A549 (cell line): ENCODE results near the gene MCM7. TPM values are rescaled to one million over a fixed set of nuclear protein-coding genes. Genes with fewer than 3 reads are reported as not detected.

ENCODE experiments used
- ATAC-seq, 2 experiments: fragments of 200-7000 bp in 1 of 2; fragments of >200 bp in 1 of 2; cut with Nextera tagmentation in 1 of 2; cut with Tn5 transposase in 1 of 2; 3 replicates each; pipeline versions ENCODE4 v1.8.0 to v1.9.1; 2018 to 2020; ENCODE audit warnings: mild to moderate bottlenecking in 1 of 2, moderate library complexity in 1 of 2
- CTCF ChIA-PET: fragments of 300-600 bp; sonication (Branson Sonifier 250); formaldehyde crosslinking; extraction: SDS; loops from one replicate; lab custom pipeline; 2021; ENCODE audit warnings: antibody characterized with exemption, inconsistent platforms; lab: Yijun Ruan, JAX
- POLR2A ChIA-PET: fragments of 350-600 bp; formaldehyde crosslinking; extraction: SDS; loops from one replicate; lab custom pipeline; 2021; ENCODE audit warnings: antibody characterized with exemption, inconsistent platforms; lab: Yijun Ruan, JAX
- DNase-seq, 2 experiments: peaks; one replicate each; pipeline versions ENCODE4 v3.0.0 to v3.0.0-alpha.2; 2011 to 2016; ENCODE audit warnings: low read depth in 1 of 2, low spot score in 1 of 2
- FAIRE-seq: peaks from 2 replicates; lab custom pipeline; 2011; peaks lifted over from hg19 to GRCh38; lab: Jason Lieb, UNC
- H3K27ac ChIP-seq, 2 experiments: fragments of >200 bp; sonication (Bioruptor Twin); formaldehyde crosslinking; 3 replicates each; pipeline ENCODE4 v1.5.1; 2016 to 2017
- H3K4me1 ChIP-seq: fragments of >200 bp; sonication (Bioruptor Twin); formaldehyde crosslinking; 3 replicates; pipeline ENCODE4 v1.6.1; 2016
- H3K4me2 ChIP-seq: fragments of >200 bp; sonication (Bioruptor Twin); formaldehyde crosslinking; 3 replicates; pipeline ENCODE4 v1.6.1; 2016
- H3K4me3 ChIP-seq: fragments of >200 bp; sonication (Bioruptor Twin); formaldehyde crosslinking; 3 replicates; pipeline ENCODE4 v1.5.1; 2016
- H3K9me3 ChIP-seq: fragments of >200 bp; sonication (Bioruptor Twin); formaldehyde crosslinking; 3 replicates; pipeline ENCODE4 v1.6.1; 2016
- BHLHE40 ChIP-seq: IDR thresholded peaks from 2 replicates; pipeline ENCODE4 v1.6.1; 2012; ENCODE audit warnings: low read depth, low read length, inconsistent platforms
- CBX2 ChIP-seq: fragments of 200-600 bp; sonication (generic); IDR thresholded peaks from 2 replicates; pipeline ENCODE4 v1.6.1; 2016; ENCODE audit warnings: low read depth, mild to moderate bottlenecking, borderline replicate concordance
- CHD2 ChIP-seq: fragments of 150-350 bp; IDR thresholded peaks from 2 replicates; pipeline ENCODE4 v1.6.1; 2014; ENCODE audit warnings: low read length; ENCODE audit not compliant: partially characterized antibody
- CHD4 ChIP-seq: fragments of 200-600 bp; sonication (generic); IDR thresholded peaks from 2 replicates; pipeline ENCODE4 v1.6.1; 2016; ENCODE audit warnings: antibody characterized with exemption, mild to moderate bottlenecking, borderline replicate concordance
- EHF ChIP-seq: fragments of 250-450 bp; sonication (Bioruptor Pico); IDR thresholded peaks from 2 replicates; pipeline ENCODE4 v1.5.0; 2020; ENCODE audit warnings: mild to moderate bottlenecking
- FOSB ChIP-seq: fragments of 250-450 bp; sonication (Bioruptor Pico); IDR thresholded peaks from 2 replicates; pipeline ENCODE4 v1.5.0; 2020; ENCODE audit warnings: mild to moderate bottlenecking, moderate library complexity
- FOSL2 ChIP-seq, 2 experiments: fragments of 450-650 bp in 1 of 2; fragments of >200 bp in 1 of 2; sonication (Bioruptor Twin) in 1 of 2; formaldehyde crosslinking; IDR thresholded peaks; 2 replicates each; pipeline versions ENCODE4 v1.5.0 to v1.6.1; 2016 to 2020; ENCODE audit warnings: mild to moderate bottlenecking in 1 of 2, moderate library complexity in 1 of 2
- FOXS1 ChIP-seq: fragments of 250-450 bp; sonication (Bioruptor Pico); IDR thresholded peaks from 2 replicates; pipeline ENCODE4 v1.5.0; 2020; ENCODE audit warnings: mild to moderate bottlenecking, moderate library complexity
- GATA3 ChIP-seq: IDR thresholded peaks from 2 replicates; pipeline ENCODE4 v1.6.1; 2012; ENCODE audit warnings: borderline replicate concordance
- HOXA7 ChIP-seq: fragments of 250-450 bp; sonication (Bioruptor Pico); IDR thresholded peaks from 2 replicates; pipeline ENCODE4 v1.5.0; 2020; ENCODE audit warnings: mild to moderate bottlenecking, moderate library complexity
- HOXB13 ChIP-seq: fragments of 250-450 bp; sonication (Bioruptor Pico); IDR thresholded peaks from 2 replicates; pipeline ENCODE4 v1.5.0; 2020; ENCODE audit warnings: low read depth, mild to moderate bottlenecking, moderate library complexity
- JUN ChIP-seq, 2 experiments: fragments of >200 bp; sonication (Bioruptor Twin); formaldehyde crosslinking; IDR thresholded peaks; 2 replicates in 1 of 2; 3 replicates in 1 of 2; pipeline ENCODE4 v1.6.1; 2016 to 2017
- MAFK ChIP-seq: fragments of 450-650 bp; IDR thresholded peaks from 2 replicates; pipeline ENCODE4 v1.6.1; 2014; ENCODE audit not compliant: partially characterized antibody
- MAZ ChIP-seq: fragments of 150-350 bp; IDR thresholded peaks from 2 replicates; pipeline ENCODE4 v1.6.1; 2014; ENCODE audit warnings: antibody characterized with exemption, low read depth, low read length, borderline replicate concordance
- MYC ChIP-seq: IDR thresholded peaks from 2 replicates; pipeline ENCODE4 v1.6.1; 2012; ENCODE audit warnings: mild to moderate bottlenecking, inconsistent platforms, low read length, improper control_type of control experiment, borderline replicate concordance
- NFE2L2 ChIP-seq: fragments of 150-350 bp; conservative IDR thresholded peaks from 2 replicates; pipeline ENCODE4 v1.6.1; 2014; ENCODE audit warnings: low read length
- PHF8 ChIP-seq: fragments of 200-600 bp; sonication (generic); IDR thresholded peaks from 2 replicates; pipeline ENCODE4 v1.6.1; 2016; ENCODE audit warnings: low read depth, mild to moderate bottlenecking, antibody characterized with exemption, moderate library complexity, borderline replicate concordance
- POLR2A ChIP-seq: IDR thresholded peaks from 2 replicates; pipeline ENCODE4 v1.6.1; 2012; ENCODE audit warnings: mild to moderate bottlenecking, low read length
- RCOR1 ChIP-seq: fragments of 150-350 bp; IDR thresholded peaks from 2 replicates; pipeline ENCODE4 v1.6.1; 2014; ENCODE audit warnings: antibody characterized with exemption, low read length, low read depth
- RFX5 ChIP-seq: fragments of 450-650 bp; IDR thresholded peaks from 2 replicates; pipeline ENCODE4 v1.7.1; 2014; ENCODE audit warnings: antibody characterized with exemption, mild to moderate bottlenecking, moderate library complexity
- TFCP2L1 ChIP-seq: fragments of 250-450 bp; sonication (Bioruptor Pico); IDR thresholded peaks from 2 replicates; pipeline ENCODE4 v1.5.0; 2021; ENCODE audit warnings: mild to moderate bottlenecking
- TP53 ChIP-seq: fragments of 250-450 bp; sonication (Bioruptor Pico); IDR thresholded peaks from 2 replicates; pipeline ENCODE4 v1.5.0; 2021; ENCODE audit warnings: mild to moderate bottlenecking, moderate library complexity
- ZC3H11A ChIP-seq: fragments of 450-650 bp; IDR thresholded peaks from 2 replicates; pipeline ENCODE4 v1.6.1; 2014; ENCODE audit warnings: antibody characterized with exemption, mild to moderate bottlenecking
- WGBS: methylation state at CpG from one replicate; pipeline ENCODE4 v1.1.6; 2017; ENCODE audit errors: missing lambda C conversion rate; 5-methylcytosine and 5-hydroxymethylcytosine counted together
- polyA plus RNA-seq, 4 experiments: library from polyadenylated mRNA; depleted of rRNA in 3 of 4; stranded (reverse); fragments of >200 nt; fragmentation: RNase III in 1 of 4; extraction: RNeasy Plus Mini Kit Qiagen cat#74134 plus additional on column Dnase treatment in 1 of 4; gene quantifications; 2 replicates in 3 of 4; 3 replicates in 1 of 4; pipeline ENCODE4 v1.2.3, GENCODE V29; 2011 to 2017
- TF ChIP-seq, protein P1 (sequence below): IDR thresholded peaks from 2 replicates; pipeline ENCODE4 v1.6.1; 2012
- TF ChIP-seq, protein P2 (sequence below): IDR thresholded peaks from 2 replicates; pipeline ENCODE4 v1.6.1; 2012
- TF ChIP-seq, protein P3 (sequence below): fragments of 450-650 bp; IDR thresholded peaks from 2 replicates; pipeline ENCODE4 v1.6.1; 2014; ENCODE audit warnings: antibody characterized with exemption
- TF ChIP-seq, protein P4 (sequence below): fragments of >200 bp; sonication (Bioruptor Twin); formaldehyde crosslinking; IDR thresholded peaks from 3 replicates; pipeline ENCODE4 v1.6.1; 2016
- TF ChIP-seq, protein P5 (sequence below): IDR thresholded peaks from 2 replicates; pipeline ENCODE4 v1.6.1; 2012; ENCODE audit warnings: low read depth, borderline replicate concordance
- TF ChIP-seq, protein P6 (sequence below): fragments of 250-450 bp; sonication (Bioruptor Pico); IDR thresholded peaks from 2 replicates; pipeline ENCODE4 v1.5.0; 2020; ENCODE audit warnings: low read depth, mild to moderate bottlenecking, moderate library complexity

The MCM7 gene
- polyA plus RNA-seq, 2 of the 4 experiments (the other 2 are of a cell fraction), result 145 to 287 TPM

DNA sequence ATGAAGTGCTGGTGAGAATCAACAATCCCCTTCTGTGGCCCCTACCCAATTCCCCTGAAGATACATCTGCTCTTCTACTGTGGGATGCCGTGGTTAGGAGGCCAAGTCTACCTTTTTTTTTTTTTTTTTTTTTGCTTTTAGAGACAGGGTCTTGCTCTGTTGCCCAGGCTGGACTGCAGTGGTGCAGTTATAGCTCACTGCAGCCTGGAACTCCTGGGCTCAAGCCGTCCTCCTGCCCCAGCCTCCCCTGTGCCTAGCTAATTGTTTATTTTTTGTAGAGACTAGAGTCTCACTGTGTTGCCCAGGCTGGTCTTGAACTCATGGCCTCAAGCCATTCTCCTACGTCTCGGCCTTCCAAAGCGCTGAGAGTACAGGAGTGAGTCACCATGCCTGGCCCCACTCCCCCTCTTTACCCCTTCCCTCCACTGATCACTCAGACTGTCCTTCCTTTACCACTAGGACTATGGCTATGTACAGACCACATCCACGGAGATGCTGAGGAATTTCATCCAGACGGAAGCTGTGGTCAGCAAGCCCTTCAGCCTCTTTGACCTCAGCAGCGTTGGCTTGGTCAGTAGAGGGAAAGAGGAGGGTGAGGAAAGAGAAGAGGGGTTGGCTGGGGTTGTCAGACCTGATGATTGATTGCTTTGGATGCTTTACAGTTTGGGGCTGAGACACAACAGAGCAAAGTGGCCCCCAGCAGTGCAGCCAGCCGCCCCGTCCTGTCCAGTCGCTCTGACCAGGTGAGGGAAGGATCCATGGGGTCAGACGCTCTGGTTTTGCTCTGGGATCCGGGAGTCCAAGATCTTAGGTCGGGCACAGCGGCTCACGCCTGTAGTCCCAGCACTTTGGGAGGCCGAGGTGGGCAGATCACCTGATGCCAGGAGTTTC is 2.0 kb upstream of the MCM7 start:
- no peak for ATAC-seq
- Histone ChIP-seq H3K4me1 (peaks cover 18% of the 10 kb centered on the region), H3K4me3 (peak overlapping the region; percentile 98; the same call in 1 of the 3 replicates), H3K4me2 (peak overlapping the region; percentile 85), H3K9me3 (no peaks in the 10 kb centered on the region), H3K27ac (peak overlapping the region in 1 of 2 experiments; percentile 94; a peak in 4 of 6 replicates)
- DNase-seq, result no peak
- ChIA-PET POLR2A (interaction anchor here (1.2 to 3.0 kb wide), 4 partner anchors 10 to 694 kb away, joined by 3 to 46 read pairs (median 8); partner anchors contain the start of genes BUD31, COPS6 and PDAP1), CTCF (interaction anchor here (0.5 to 3.9 kb wide), 5 partner anchors 9 to 316 kb away, joined by 4 to 33 read pairs (median 8); no protein-coding TSS in a partner anchor)
- TF ChIP-seq NFE2L2 (no peak), FOXS1 (no peak)
- TF ChIP-seq, protein P1, sequence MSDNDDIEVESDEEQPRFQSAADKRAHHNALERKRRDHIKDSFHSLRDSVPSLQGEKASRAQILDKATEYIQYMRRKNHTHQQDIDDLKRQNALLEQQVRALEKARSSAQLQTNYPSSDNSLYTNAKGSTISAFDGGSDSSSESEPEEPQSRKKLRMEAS, result no peak
- WGBS, result 92% methylated on average over 16 of the region's 17 CpGs
- FAIRE-seq, result no peak

DNA sequence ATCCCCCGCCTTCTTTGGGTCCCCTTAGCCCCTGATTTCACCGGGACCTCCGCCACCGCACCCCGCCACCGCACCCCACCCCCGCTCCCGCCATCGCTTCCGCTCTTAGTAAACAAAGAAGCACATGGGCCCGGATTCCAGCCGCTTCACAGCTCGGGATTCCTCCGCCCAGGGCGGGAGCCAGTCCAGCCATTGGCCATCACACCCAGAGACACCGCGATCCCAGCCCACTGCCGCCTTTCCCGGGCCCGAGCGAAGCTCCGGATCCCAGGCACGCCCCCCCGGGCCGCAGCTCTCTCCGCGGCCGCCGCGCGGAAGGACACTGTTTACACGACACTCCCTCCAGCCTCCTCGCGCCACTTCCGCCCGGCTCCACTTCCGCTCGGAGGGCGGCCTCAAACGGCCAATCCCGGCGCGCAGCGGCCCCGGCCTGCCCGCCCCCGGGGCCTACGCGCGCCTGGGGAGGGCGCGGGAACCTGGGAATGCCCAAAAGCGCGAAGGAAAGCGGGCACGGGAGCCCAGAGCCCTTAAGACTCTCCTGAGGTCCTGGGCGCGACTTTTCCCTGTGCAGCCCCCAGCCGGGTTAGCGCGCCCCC is 679 bp downstream of the MCM7 start:
- Histone ChIP-seq H3K4me2 (peak overlapping the region; percentile 85), H3K9me3 (no peaks in the 10 kb centered on the region), H3K4me3 (peak overlapping the region; percentile 98), H3K4me1 (peaks cover 18% of the 10 kb centered on the region), H3K27ac (peak overlapping the region; percentile 94 to 100)
- CTCF ChIA-PET, result interaction anchor here (0.6 to 3.9 kb wide), 4 partner anchors 10 to 488 kb away, joined by 3 to 33 read pairs (median 4); no protein-coding TSS in a partner anchor
- ATAC-seq (peak; percentile 84 to 89), FAIRE-seq (no peak), DNase-seq (peak; percentile 93 to 99)
- WGBS, result 2% methylated on average over 21 of the region's 61 CpGs
- POLR2A ChIA-PET, result interaction anchor here (1.6 to 3.0 kb wide), 11 partner anchors 11 to 181 kb away, joined by 5 to 46 read pairs (median 8); partner anchors contain the start of genes COPS6, LAMTOR4, MBLAC1 and TRIM4
- TF ChIP-seq PHF8 (peak; percentile 49; the same call in 1 of the 2 replicates), RFX5 (peak; percentile 69), ZC3H11A (no peak), FOXS1 (peak; percentile 67; the same call in 1 of the 2 replicates), MYC (peak; percentile 99), CHD2 (peak; percentile 67), FOSB (CRISPR knock-in tag) (no peak), MAZ (0 out of 2 replicates have a peak, but pooled peaks have one; percentile 2), RCOR1 (no peak), HOXB13 (CRISPR knock-in tag) (no peak), CHD4 (no peak), HOXA7 (CRISPR knock-in tag) (0 out of 2 replicates have a peak, but pooled peaks have one; percentile 24), EHF (CRISPR knock-in tag) (peak; percentile 27; the same call in 1 of the 2 replicates), FOSL2 (IDR thresholded peaks at IDR 0.05) (no peak), FOSL2 (CRISPR knock-in tag; IDR thresholded peaks at IDR 0.05) (peak; percentile 41), TFCP2L1 (CRISPR knock-in tag) (peak; percentile 91), MAFK (no peak), CBX2 (no peak), POLR2A (peak; percentile 34), TP53 (peak; percentile 87; the same call in 1 of the 2 replicates), NFE2L2 (no peak), GATA3 (peak; percentile 52), BHLHE40 (no peak), JUN (IDR thresholded peaks at IDR 0.05) (peak; percentile 87 to 91)
- TF ChIP-seq, protein P2, sequence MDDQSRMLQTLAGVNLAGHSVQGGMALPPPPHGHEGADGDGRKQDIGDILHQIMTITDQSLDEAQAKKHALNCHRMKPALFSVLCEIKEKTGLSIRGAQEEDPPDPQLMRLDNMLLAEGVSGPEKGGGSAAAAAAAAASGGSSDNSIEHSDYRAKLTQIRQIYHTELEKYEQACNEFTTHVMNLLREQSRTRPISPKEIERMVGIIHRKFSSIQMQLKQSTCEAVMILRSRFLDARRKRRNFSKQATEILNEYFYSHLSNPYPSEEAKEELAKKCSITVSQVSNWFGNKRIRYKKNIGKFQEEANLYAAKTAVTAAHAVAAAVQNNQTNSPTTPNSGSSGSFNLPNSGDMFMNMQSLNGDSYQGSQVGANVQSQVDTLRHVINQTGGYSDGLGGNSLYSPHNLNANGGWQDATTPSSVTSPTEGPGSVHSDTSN, result peak; percentile 93
- TF ChIP-seq, protein P3, sequence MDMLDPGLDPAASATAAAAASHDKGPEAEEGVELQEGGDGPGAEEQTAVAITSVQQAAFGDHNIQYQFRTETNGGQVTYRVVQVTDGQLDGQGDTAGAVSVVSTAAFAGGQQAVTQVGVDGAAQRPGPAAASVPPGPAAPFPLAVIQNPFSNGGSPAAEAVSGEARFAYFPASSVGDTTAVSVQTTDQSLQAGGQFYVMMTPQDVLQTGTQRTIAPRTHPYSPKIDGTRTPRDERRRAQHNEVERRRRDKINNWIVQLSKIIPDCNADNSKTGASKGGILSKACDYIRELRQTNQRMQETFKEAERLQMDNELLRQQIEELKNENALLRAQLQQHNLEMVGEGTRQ, result 0 out of 2 replicates have a peak, but pooled peaks have one; percentile 2
- TF ChIP-seq, protein P4, sequence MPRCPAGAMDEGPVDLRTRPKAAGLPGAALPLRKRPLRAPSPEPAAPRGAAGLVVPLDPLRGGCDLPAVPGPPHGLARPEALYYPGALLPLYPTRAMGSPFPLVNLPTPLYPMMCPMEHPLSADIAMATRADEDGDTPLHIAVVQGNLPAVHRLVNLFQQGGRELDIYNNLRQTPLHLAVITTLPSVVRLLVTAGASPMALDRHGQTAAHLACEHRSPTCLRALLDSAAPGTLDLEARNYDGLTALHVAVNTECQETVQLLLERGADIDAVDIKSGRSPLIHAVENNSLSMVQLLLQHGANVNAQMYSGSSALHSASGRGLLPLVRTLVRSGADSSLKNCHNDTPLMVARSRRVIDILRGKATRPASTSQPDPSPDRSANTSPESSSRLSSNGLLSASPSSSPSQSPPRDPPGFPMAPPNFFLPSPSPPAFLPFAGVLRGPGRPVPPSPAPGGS, result peak; percentile 66; the same call in 2 of the 3 replicates
- TF ChIP-seq, protein P5, sequence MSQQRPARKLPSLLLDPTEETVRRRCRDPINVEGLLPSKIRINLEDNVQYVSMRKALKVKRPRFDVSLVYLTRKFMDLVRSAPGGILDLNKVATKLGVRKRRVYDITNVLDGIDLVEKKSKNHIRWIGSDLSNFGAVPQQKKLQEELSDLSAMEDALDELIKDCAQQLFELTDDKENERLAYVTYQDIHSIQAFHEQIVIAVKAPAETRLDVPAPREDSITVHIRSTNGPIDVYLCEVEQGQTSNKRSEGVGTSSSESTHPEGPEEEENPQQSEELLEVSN, result peak; percentile 86
- TF ChIP-seq, protein P6, sequence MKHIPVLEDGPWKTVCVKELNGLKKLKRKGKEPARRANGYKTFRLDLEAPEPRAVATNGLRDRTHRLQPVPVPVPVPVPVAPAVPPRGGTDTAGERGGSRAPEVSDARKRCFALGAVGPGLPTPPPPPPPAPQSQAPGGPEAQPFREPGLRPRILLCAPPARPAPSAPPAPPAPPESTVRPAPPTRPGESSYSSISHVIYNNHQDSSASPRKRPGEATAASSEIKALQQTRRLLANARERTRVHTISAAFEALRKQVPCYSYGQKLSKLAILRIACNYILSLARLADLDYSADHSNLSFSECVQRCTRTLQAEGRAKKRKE, result no peak
- TF ChIP-seq, protein P1, result peak; percentile 99
